Measurements from ENCODE around the gene POP4.

DNA sequence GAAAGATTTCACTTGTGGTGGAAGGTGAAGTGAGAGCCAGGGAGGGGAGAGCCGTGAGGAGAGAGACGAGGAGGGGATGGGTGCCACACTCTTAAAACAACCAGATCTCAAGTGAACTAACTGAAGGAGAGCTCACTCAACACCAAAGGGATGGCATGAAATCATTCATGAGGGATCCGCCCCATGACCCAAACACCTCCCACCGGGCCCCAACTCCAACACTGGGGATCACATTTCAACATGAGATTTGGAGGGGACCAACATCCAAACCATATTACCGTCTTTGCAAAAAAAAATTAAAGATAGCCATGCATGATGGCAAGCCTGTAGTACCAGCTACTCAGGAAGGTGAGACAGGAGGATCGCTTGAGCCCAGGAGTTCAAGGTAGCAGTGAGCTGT, 34.9 kb upstream of the POP4 start:
- TF ChIP-seq, protein P1, sequence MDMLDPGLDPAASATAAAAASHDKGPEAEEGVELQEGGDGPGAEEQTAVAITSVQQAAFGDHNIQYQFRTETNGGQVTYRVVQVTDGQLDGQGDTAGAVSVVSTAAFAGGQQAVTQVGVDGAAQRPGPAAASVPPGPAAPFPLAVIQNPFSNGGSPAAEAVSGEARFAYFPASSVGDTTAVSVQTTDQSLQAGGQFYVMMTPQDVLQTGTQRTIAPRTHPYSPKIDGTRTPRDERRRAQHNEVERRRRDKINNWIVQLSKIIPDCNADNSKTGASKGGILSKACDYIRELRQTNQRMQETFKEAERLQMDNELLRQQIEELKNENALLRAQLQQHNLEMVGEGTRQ (IDR thresholded peaks at IDR 0.05; ENCODE audit: low read depth, low read length): no peak
- no peak for TF ChIP-seq MXI1 (IDR thresholded peaks at IDR 0.05; ENCODE audit: borderline replicate concordance, low read depth, low read length)
